HG02798 (cell line): ENCODE results near the gene STAB1.

ENCODE experiments used
- ATAC-seq: cut with Tn5 transposase; IDR thresholded peaks from one replicate; pipeline ENCODE4 v1.9.1; 2021; ENCODE audit warnings: mild to moderate bottlenecking; ENCODE audit not compliant: unreplicated experiment, poor library complexity

STAB1 gene

GRCh38 chr3:52533623-52534280 is 38.6 kb downstream of the STAB1 start, which contains the start of gene NT5DC2:
Gene NT5DC2 (minus strand): TSS chr3:52533857. CDS start chr3:52533737, 120 bp downstream.
- peak; percentile 31 for ATAC-seq

- no peak for ATAC-seq
Measured at GRCh38 chr3:52534281-52535183, 39.4 kb downstream of the STAB1 start.

- ATAC-seq: no peak
Measured at GRCh38 chr3:52535411-52536111, 40.4 kb downstream of the STAB1 start.

- no peak for ATAC-seq
Measured at GRCh38 chr3:52536112-52536368, 40.9 kb downstream of the STAB1 start.

GRCh38 chr3:52536369-52537164 is 41.4 kb downstream of the STAB1 start, which contains the start of gene UQCC5:
Gene UQCC5 (plus strand): TSS chr3:52536605. CDS start chr3:52536756, 151 bp downstream.
- ATAC-seq: peak; percentile 92

GRCh38 chr3:52537165-52537620 is 42.1 kb downstream of the STAB1 start:
- no peak for ATAC-seq

GRCh38 chr3:52537726-52538421 is 42.7 kb downstream of the STAB1 start:
- no peak for ATAC-seq

GRCh38 chr3:52539010-52539653 is 44.0 kb downstream of the STAB1 start:
- no peak for ATAC-seq

GRCh38 chr3:52541050-52541449 is 45.9 kb downstream of the STAB1 start:
- no peak for ATAC-seq

- no peak for ATAC-seq
Measured at GRCh38 chr3:52544937-52545336, 49.8 kb downstream of the STAB1 start.

- ATAC-seq: no peak
Measured at GRCh38 chr3:52546111-52546901, 51.2 kb downstream of the STAB1 start.

- no peak for ATAC-seq
Measured at GRCh38 chr3:52547143-52547542, 52.0 kb downstream of the STAB1 start.

- ATAC-seq: no peak
Measured at GRCh38 chr3:52551118-52551517, 56.0 kb downstream of the STAB1 start.

GRCh38 chr3:52552089-52552488 is 57.0 kb downstream of the STAB1 start:
- ATAC-seq: no peak

- no peak for ATAC-seq
Measured at GRCh38 chr3:52554026-52554755, 59.1 kb downstream of the STAB1 start.

GRCh38 chr3:52555056-52555455 is 59.9 kb downstream of the STAB1 start:
- ATAC-seq: no peak
